Measurements from ENCODE around the gene BEST1.
"Not testable (repeated sequence)": the region's sequence is repeated elsewhere in the genome, so short reads cannot be mapped to it uniquely, and the experiment has no call there.

Gene BEST1

DNA sequence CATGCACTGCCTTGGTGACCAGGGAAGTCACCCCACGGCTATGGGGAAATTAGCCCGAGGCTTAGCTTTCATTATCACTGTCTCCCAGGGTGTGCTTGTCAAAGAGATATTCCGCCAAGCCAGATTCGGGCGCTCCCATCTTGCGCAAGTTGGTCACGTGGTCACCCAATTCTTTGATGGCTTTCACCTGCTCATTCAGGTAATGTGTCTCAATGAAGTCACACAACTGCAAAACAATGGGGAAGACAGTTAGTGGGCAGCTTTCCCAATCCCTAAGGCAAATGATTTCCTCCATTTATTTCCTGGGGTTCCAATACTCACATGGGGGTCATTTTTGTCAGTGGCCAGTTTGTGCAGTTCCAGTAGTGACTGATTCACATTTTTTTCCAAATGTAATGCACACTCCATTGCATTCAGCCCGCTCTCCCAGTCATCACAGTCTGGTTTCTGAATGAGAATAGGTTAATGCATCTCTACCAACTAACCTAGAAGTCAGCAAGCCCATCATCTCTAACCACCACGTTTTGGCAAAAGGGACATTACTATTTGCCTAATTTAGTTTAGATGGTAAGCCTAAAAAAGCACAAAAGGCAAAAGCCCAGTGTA, 14.6 kb downstream of the BEST1 start:
- DNase-seq = not testable (repeated sequence)

DNA sequence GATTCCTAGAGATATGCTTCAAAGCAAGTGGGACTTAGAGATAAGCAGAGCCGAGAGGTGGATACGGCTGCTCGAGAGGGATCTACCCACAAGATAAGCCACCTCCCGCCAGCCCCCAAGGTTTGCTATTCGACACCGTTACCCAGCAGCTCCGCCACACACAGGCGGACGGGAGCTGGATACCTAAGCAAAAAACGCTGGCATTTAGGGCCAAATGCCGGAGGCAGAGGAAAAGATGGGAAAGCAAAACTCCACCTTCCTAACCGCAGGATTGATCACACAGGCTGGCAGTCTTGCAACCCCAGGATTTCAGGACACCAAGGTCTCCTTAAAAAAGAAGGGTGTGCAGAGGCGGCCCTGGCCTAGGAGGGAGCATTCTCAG, 16.6 kb downstream of the BEST1 start:
- DNase-seq = peak; percentile 47

- peak; percentile 89 for DNase-seq
Observed at GRCh38 chr11:61967116-61967923, 17.2 kb downstream of the BEST1 start, which contains the start of gene FTH1. FTH1 (minus strand) TSS chr11:61967634; CDS start chr11:61967425, 209 bp downstream.

GRCh38 chr11:61967924-61968757, 18.0 kb downstream of the BEST1 start:
- DNase-seq = peak; percentile 61

DNA sequence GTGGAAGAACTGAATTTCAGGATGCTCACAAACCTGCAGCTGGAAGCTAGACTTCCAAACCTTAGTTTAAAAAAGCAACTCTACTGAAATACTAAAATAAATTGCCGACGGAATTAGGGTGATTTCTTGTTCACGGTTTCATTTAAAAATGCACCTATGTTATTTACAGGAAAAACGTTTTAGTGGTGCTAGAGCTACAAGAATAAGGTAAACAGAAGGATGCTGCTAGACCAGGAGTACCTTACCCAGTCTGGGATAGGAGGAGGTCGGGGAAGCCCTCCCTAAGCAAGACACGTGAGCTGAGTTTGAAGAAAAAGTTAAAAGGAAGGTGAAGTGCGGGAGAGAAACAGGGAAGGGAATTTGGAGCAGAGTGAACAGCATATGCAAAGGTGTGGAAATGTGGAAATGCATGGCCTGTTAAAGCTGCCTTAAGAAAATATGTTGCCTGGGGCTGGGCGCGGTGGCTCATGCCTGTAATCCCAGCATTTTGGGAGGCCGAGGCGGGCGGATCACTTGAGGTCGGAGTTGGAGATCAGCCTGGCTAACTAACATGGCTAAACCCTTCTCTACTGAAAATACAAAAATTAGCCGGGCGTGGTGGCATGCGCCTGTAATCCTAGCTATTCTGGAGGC, 18.7 kb downstream of the BEST1 start:
- DNase-seq = no peak

DNA sequence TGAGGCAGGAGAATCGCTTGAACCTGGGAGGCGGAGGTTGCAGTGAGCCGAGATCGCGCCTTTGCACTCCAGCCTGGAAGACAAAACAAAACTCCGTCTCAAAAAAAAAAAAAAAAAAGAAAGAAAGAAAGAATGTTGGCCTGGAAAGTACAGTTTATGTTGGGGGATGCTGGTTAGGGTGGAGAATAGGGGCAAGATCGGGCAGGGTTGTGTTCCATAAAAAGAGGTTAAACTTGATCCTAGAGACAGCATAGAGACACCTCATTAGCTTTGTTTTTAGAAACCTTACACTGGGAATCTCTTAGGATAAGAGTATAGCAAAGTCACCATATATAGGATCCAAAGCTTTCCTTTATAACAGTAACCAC, 19.2 kb downstream of the BEST1 start:
- DNase-seq = no peak

- no peak for DNase-seq
Observed at GRCh38 chr11:61969838-61970662, 19.9 kb downstream of the BEST1 start.

DNA sequence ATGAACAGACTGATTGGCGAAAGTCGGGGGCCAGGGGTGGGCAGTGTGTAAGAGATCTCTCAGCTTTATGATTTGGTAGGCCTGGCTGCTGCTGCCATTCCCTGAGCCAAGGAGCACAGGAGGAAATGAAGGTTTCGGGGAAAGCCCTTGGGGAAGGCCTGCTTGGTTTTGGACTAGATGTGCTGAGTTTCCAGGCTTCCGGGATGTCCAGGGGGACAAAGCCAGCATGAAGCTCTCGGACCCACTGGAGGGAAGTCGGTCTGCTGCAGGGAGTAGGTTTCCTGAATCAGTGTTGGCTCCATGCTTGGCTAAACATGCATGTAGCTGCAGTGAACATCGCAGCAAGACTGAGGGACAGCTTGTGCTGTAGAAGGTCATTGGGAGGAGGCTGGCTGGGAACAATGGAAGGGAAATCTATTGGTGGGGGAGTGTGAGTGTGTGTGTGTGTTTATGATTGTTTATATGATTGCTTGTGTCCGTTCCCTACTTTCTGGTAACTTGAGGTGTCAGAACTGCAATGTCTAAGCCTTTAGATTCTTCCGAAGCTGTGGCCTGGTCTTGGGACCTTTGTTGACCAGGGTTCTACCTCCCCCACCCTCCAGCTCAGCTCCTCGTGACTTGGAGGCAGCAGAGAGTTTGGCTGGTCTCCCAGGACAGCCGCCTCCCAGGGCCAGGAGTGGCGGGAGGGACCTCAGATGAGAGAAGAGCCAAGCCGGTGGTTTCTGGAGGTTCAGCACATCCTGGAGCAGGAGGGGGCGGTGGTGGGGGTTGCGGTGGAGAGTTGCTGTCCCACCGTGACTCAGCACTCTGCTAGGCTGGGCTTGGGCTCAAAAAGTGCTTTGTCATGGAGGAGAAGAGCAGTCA, 21.3 kb downstream of the BEST1 start:
- DNase-seq = peak; percentile 69

GRCh38 chr11:61972112-61972671, 22.0 kb downstream of the BEST1 start:
- DNase-seq = no peak

GRCh38 chr11:61972672-61973475, 22.7 kb downstream of the BEST1 start:
- DNase-seq = no peak

- DNase-seq = no peak
Observed at GRCh38 chr11:61973476-61974162, 23.5 kb downstream of the BEST1 start.

DNA sequence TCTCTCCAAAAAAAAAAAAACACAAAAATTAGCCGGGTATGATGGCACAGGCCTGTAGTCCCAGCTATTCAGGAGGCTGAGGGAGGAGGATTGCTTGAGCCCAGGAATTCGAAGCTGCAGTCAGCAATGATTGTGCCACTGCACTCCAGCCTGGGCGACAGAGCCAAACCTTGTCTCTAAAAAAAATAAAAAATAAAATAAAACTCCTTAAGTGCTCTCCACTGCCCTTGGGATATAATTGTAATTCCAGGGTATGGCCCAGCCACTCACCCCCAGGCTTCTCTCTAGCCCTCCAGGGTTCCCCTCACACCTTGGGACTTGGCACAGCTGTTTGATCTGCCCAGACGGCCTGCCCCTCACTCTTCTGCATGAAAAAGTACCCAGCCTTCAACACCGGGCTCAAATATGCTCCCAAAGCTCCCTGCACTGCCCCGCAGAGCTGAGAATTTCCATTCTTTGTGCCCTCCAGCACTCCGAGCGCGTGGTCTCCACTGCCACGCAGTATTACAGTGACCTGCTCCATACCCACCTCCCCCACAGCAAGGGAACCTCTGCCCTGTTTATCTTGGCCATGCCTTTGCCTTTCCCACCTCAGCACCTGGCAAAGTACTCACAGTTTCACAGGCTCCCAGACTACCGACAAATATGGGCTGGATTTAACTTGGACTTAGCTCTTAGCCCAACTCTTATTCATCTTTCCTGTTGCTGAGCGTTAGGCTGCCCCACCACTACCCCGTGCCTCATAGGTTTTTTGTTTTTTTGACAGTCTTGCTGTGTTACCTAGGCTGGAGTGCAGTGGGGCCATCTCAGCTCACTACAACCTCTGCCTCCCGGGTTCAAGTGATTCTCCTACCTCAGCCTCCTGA, 24.8 kb downstream of the BEST1 start:
- no peak for DNase-seq

DNA sequence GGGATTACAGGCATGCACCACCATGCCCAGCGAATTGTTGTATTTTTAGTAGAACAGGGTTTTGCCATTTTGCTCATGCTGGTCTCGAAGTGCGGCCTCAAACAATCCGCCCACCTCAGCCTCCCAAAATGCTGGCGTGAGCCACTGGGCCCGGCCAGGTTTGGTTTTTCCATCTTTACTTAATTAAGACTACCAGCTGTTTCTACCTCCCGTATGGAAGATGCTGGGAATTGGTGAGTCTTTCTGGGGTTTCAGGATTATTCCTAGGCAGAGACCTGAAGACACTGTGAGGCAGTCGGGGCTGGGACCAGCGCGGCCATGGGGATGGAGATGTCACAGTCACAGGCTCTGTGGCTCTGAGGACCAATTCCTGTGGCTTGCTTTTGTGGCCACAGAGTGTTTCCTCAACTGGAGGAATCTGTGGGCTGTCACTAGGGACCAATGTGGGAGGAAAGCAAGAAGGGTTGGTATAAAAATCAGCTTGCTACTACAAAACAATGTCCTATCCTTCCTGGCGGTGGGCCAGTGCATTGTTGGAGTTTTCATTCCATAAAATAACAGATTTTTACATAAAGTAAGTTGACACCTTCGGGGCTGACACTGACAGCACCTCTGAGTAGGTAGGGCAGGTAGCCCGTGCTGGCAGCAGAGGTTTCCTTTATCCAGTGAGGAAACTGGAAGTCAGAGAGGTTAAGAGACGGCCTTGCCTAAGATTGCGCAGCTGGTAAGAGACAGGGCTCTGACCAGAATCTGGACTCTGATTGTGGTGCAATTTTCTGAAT, 25.7 kb downstream of the BEST1 start:
- DNase-seq = no peak

GRCh38 chr11:61976420-61976800, 26.3 kb downstream of the BEST1 start:
- DNase-seq = no peak

DNA sequence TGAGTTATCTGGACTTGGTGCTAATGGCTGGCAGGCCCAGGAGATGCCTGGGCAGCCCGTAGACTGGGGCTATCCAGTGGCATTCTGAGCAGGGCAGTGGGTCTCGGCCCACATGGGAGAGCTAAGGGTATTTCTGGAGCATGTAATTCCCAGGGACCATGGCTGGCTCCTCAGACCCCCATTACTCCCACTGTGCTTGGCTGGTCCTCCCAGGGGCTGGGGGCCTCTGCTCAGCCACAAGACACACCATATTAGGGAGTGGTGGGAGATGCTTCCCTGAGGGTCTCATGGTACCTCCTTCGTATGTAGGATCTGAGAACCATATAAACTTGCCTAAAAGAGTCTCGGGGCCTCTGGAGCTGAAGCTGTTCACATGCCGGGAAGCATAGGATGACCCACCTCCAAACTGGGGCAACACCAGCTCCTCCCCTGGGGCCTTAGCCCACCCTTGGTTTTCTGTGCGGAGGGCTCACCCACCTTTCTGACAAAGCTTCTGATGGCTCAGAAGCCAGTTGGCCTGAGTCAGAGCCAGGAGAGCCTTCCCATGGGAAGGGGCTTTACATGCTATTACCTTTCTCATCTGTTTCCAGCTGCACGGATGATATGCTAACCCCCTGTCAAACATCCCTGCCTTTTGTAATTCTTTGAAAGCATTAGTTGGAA, 26.8 kb downstream of the BEST1 start:
- no peak for DNase-seq

DNA sequence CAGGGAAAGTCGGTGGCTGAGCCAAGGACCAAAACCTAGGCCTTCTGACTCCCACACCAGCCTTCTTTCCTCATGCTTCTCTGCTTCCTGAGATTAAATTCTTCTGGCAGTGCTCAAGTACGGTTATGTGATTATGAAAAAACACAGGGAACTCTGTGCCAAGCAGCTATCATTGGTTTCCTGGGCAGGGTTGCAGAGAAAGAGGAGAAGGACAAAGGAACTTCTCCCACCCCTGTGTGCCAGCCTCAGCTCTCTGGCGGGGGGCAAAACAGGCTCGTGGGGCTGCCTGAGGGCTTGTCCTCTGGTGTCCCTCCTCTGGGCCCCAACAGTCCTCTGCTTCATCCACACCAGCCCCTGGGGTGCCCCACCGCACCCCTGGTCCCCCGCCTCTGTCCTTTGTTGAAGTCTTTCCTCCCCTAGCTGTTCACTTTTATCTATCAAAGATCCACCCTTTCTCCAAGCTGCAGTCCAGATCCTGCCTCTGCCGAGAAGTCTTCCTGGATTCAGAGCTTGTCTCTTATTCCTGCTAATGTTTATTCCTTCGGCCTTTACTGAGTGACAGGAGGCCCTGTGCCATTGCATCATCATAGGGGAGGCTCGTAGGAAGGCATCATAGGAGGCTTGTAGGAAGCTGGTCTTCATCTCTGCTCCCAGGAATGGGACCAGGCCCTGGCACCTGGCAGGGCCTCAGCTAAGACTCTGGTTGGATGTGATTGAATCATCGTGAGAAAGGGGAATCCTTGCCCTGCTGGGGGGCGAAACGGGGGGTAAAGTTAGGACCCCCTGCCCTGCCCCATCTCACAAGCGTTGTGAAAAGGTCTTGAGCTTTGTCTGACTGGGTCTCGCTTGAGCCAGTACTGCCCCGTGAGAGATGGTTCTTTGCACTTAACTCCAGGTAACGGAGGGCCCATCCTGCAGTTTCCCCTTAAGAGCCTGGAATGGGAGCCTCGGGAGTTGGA, 28.8 kb downstream of the BEST1 start:
- DNase-seq = no peak

Measured in activated CD4-positive, alpha-beta T cell treated with anti-CD3 and anti-CD28 coated beads for 48 hours (primary cell).